Stimulated activated CD8-positive, alpha-beta memory T cell treated with anti-CD3 and anti-CD28 coated beads, Interleukin-4, amount 100 ng/mL, for 4 hours (primary cell): Measurements from ENCODE around the gene UBASH3B.
"Not testable (repeated sequence)": the region's sequence is repeated elsewhere in the genome, so short reads cannot be mapped to it uniquely, and the experiment has no call there.

Experiments
- DNase-seq, 2 donors: peaks; one replicate each; pipeline ENCODE4 v3.0.0-alpha.2; 2020; ENCODE audit warnings: low read depth in 2 of 2, low spot score in 1 of 2

Gene UBASH3B

DNA sequence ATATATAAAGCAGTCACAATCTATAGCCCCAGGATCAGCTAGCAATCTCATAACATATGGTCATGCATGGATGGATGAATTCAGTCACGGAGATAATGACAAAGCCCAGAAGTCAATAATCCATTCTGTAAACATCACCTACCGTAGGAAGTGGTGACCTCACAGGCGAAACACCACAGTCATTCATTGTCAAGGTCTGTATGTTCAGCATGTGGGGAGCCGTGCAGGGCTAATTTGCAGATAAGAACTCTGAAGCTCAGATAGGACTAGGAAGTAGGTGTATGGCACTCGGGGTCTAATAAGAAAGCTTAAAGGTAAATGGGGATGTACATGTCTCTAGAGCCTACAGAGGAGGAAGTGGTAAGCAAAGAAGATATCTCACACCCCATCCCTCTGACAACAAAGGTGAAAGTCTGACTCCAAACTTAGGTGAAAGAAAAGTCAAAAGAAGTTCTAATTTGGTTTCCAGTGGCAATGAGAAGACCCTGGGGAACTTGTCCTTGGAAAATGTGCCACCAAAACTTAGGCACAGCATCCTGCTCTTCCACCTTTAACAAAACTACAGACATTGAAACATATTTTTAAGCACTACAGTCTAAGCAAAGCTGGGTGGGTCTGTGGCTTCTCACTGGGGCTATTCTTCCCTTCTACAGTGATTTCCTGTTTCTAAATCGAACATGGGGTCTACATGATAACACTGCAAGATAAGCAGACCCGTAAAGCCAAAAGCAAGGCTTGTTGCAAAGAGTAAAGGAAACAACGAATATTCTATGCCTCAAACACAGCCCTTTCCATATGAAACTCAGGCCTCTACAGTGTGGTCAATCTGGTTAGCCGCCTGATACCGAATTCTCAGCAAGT, 188.0 kb downstream of the UBASH3B start:
- DNase-seq = no peak

DNA sequence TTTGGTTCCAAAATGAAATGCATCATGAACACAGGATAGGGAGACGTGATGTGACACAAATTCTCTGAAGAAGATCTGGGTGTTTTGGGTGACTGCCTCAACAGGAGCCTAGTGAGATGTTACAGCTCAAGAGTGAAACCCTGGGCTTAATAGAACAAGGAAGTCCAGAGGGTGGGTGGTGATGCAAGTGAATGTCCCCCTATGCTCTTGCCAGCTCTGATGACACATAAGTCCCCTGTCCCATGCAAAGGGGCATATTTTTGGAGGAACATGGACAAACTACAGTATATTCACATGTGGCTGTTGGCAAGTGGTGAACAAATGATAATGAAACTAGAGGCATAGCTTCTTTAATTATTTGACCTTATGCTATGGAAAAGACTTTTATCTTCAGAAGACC, 191.9 kb downstream of the UBASH3B start:
- DNase-seq = no peak

DNA sequence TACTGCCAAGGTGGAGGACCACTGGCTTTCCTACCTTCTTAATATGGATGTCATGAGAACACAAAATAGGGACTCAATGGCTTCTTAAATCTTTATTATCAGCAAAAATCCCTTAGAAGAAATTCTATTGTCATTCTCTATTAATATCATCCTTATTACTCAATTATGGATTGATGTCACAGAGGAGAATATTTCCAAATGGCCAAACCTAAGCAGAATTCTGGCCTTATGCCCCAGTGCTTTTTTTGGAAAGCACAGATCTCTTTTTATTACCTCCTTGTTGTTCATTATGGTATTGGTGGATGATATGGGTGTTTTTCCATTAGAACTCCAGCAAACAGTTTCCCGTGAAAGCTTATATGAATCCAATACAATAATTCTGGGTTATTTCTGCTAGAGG, 192.7 kb downstream of the UBASH3B start:
- no peak for DNase-seq

DNA sequence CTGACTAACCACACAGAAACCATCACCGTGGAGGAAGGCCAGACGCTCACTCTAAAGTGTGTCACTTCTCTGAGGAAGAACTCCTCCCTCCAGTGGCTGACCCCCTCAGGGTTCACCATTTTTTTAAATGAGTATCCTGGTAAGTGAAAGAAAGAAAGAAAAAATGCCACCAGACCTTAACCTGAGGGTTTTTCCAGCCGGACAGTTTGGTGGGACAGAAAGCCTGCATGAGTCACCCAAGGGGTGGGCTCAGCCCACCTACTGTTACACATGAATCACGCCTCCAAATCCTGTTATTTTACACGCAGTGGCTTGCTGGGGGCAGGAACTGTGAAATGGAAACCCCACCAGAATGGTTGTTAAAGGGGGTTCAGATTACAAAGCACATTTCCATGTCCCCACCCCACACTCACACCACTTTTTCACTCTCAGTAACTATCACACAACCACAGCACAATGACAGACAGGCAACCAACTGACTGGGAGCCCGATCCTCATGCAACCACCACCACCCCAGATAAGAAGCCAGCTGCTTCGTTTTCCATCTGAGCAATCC, 194.6 kb downstream of the UBASH3B start:
- DNase-seq = peak; percentile 20 to 65

DNA sequence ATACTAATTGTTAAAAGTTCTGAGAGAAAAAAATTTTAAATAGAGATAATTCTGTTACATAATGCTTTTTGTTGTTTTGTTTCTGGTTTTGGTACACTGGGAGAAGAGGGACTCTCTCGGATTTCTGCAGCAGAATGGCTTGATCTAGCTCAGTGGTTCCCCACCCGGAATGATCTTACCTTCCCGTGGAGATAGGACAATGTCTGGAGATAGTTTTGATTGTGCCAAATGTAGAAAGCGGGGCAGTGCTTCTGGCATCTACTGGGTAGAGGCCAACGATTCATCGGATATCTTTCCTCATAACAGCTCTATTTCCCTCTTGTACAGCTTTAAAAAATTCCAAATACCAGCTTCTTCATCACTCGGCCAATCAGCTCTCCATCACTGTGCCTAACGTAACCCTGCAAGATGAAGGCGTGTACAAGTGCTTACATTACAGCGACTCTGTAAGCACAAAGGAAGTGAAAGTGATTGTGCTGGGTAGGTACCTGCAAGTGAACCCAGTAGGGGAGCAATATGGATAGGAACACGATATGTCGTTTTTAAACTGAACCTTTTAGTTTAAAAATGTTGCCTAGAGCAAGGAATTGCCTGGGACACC, 195.9 kb downstream of the UBASH3B start:
- no peak for DNase-seq

DNA sequence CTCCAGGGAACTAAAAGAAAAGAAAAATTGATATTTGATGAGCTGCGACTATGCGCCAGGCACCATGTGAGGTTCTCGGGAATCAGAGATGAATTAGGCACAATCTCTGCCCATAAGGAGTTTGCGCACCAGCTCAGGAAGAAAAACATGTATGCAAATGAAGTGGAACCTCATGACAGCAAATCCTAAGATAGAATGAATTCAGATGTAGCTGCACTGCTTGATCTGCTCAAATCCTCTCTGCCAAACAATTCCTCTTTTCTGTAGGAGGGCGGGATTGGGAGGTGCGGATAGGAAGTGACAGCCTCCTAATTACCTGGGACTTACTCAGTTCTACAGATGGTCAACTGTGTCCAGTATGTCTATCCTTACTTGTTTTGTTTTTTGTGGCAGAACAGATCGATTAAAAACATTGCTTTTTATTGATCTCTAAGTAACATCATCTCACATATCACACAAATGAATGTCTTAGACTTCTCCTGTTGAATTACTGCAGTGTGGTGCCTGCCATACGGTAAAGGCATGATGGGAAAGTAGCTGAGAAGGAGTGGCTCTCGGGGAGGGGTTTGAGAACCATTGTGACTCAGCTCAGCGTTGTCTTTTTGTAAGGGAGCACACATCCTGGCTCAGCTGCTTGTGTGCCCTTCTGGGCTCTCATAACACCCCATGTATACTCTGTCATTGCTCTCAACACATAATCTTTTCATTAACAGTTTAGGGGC, 196.7 kb downstream of the UBASH3B start:
- DNase-seq = no peak

DNA sequence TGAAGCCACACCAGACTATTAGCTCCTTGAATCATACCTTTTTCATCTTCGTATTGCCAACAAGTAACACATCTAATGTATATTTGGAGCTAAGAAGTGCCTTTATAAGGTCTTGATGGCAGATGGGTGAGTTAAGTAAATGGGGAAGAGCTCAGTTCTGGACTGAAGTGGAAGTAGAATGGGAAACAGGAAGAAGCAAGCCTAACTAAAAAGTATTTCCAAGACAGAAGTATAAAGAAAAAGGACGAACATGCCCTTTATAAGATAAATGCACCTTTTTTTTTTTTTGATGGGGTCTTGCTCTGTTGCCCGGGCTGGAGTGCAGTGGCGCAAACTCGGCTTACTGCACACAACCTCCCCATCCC, 197.3 kb downstream of the UBASH3B start:
- no peak for DNase-seq

DNA sequence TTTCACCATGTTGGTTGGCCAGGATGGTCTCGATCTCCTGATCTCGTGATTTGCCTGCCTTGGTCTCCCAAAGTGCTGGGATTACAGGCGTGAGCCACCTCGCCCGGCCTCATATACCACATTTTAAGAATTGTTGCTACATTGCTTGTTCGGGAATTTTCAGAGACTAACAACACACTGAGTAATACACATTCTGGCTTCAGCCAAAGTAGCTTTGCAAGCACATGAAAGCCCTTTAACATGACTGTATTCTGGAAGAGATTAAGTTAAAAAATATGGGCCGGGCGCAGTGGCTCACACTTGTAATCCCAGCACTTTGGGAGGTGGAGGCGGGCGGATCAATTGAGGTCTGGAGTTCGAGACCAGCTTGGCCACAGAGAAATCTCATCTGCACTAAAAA, 197.7 kb downstream of the UBASH3B start:
- no peak for DNase-seq

DNA sequence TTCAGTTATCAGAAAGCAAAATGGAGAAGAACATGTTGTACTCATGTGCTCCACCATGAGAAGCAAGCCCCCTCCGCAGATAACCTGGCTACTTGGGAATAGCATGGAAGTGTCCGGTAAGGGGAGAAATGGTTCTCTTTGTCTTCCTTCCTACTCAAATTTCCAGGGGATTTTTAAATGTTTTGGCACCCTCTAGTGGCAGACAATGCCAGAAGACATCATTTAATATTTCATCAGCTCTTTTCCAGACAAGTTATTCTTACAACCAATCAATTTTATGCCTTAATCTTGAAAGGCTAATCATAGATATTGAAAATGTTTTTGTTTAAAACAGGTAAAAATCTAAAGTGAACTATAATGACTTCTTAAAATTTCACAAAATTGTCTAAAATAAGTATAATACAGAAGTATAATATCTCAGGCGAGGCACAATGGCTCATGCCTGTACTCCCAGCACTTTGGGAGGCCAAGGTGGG, 198.5 kb downstream of the UBASH3B start:
- no peak for DNase-seq

DNA sequence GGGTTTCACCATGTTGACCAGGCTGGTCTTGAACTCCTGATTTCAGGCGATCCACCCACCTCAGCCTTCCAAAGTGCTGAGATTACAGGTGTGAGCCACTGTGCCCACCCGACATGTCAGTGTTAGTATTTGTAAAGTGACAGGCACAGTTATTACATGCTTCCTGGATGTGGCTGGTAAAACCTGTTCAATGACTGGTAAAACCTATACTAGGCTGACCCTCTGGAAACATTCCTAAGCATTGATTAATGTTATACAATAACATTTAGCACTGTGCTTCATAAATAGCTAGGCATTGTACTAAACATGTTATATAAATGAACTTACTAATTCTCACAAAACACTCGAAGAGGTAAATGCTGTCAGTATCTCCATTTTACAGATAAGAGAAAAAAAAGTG, 206.1 kb downstream of the UBASH3B start:
- DNase-seq = no peak

DNA sequence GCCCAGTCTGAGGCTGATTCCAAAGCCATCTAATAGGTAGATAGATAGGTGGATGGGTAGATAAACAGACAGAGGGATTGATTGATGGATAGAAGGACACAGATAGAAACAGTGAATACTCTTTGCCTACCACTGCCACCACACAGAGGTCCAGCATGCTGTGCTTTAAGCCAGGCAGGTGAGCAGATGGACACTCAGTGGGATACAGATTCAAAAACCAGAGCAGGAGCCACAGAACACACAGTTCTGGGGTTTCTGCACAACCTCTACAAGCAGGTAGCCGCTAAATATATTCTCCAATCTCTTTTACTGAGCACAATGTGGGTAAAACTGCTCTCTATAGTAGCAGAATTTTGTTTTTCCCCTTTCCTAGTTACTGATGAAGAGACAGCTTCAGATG, 206.6 kb downstream of the UBASH3B start:
- DNase-seq = no peak

DNA sequence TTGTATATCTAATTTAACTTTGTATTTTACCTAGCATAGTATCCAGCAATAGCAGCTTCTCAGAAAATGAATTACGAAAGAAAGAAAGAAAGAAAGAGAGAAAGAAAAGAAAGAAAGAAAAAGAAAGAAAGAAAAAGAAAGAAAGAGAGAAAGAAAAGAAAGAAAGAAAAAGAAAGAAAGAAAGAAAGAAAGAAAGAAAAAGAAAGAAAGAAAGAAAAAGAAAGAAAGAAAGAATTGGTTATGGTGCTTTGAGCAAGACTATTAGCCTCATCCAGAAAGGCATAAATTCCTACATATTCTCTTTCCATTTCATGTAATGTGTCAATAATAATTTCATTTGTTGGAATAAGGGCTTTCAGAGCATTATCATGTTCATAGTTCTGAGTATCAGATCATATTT, 207.6 kb downstream of the UBASH3B start:
- not testable (repeated sequence) for DNase-seq

DNA sequence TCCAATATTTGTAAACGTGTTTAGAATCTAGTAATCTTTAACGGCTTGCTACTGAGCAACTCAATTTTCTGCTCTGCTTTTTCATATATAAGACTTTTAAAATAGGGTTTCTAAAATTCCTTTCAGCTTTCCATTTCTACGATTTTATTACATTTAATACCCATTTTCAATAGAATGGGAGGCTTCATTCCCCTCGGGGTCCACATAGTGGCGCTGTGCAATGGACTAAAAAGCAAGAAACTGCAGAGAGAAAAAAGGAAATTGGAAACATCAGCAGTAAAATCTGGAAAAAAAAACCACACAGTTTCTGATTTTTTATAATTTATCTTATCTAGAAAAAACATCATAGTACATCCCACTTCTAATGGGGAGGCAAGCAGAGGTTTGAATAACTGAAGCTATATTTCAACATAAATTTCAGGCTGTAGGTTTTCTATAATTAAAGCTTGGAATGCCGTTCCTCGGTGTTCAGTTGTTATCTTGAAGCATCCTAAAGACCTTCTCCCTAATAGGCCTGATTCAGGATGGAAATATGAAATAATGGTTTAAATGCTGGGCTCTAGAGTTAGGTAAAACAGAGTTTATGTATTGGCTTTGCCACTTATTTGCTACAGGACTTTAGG, 208.3 kb downstream of the UBASH3B start:
- DNase-seq = no peak
